Neural crest cell (in vitro differentiated cells): Measurements from ENCODE around the gene STAG1. TPM values are rescaled to one million over a fixed set of nuclear protein-coding genes. Genes with fewer than 3 reads are reported as not detected.

Source experiments
- DNase-seq: peaks from one replicate; pipeline ENCODE4 v3.0.0; 2021; ENCODE audit warnings: low read depth, mixed read lengths, low spot score
- H3K27ac Mint-ChIP-seq: one replicate; pipeline ENCODE4 v1.8.0; 2021; ENCODE audit warnings: mild to moderate bottlenecking, mixed read lengths; ENCODE audit not compliant: unreplicated experiment
- H3K27me3 Mint-ChIP-seq: 2 replicates; pipeline ENCODE4 v1.8.0; 2021; ENCODE audit warnings: low read depth, mild to moderate bottlenecking, mixed read lengths
- H3K36me3 Mint-ChIP-seq: 2 replicates; pipeline ENCODE4 v1.8.0; 2021; ENCODE audit warnings: low read depth, mild to moderate bottlenecking, mixed read lengths
- H3K4me1 Mint-ChIP-seq: 2 replicates; pipeline ENCODE4 v1.8.0; 2021; ENCODE audit warnings: mixed read lengths
- H3K4me3 Mint-ChIP-seq: one replicate; pipeline ENCODE4 v1.8.0; 2021; ENCODE audit warnings: mild to moderate bottlenecking, mixed read lengths
- H3K9me3 Mint-ChIP-seq: 2 replicates; pipeline ENCODE4 v1.8.0; 2021; ENCODE audit warnings: mixed read lengths
- CTCF ChIP-seq: fragments of 200-600 bp; sonication (generic); conservative IDR thresholded peaks from 2 replicates; pipeline ENCODE4 v1.5.0; 2021; ENCODE audit warnings: antibody characterized with exemption, mild to moderate bottlenecking
- total RNA-seq: library from RNA; stranded (reverse); gene quantifications from 2 replicates; pipeline ENCODE4 v1.2.1, GENCODE V29; 2021

Gene STAG1
- total RNA-seq, 1 donor from 2014 or later: 47.0 TPM

GRCh38 chr3:136694321-136694720, 57.9 kb downstream of the STAG1 start:
- TF ChIP-seq CTCF: no peak
- H3K27me3 Mint-ChIP-seq: no peaks in the 10 kb centered on the region
- H3K27ac Mint-ChIP-seq: no peak overlapping the region
- no peak for DNase-seq
- peaks cover 6% of the 10 kb centered on the region for H3K9me3 Mint-ChIP-seq
- H3K4me1 Mint-ChIP-seq: peaks cover 26% of the 10 kb centered on the region
- peaks cover 16% of the 10 kb centered on the region for H3K36me3 Mint-ChIP-seq
- H3K4me3 Mint-ChIP-seq: no peak overlapping the region

GRCh38 chr3:136690599-136690998, 61.6 kb downstream of the STAG1 start:
- Mint-ChIP-seq H3K4me3 (no peak overlapping the region), H3K9me3 (peaks cover 2% of the 10 kb centered on the region), H3K4me1 (peaks cover 17% of the 10 kb centered on the region), H3K27me3 (no peaks in the 10 kb centered on the region), H3K27ac (no peak overlapping the region), H3K36me3 (peaks cover 11% of the 10 kb centered on the region)
- DNase-seq: no peak
- TF ChIP-seq CTCF: no peak

- Mint-ChIP-seq H3K27ac (no peak overlapping the region), H3K36me3 (peaks cover 7% of the 10 kb centered on the region), H3K9me3 (no peaks in the 10 kb centered on the region), H3K27me3 (no peaks in the 10 kb centered on the region), H3K4me1 (peaks cover 5% of the 10 kb centered on the region), H3K4me3 (no peak overlapping the region)
- DNase-seq: no peak
- no peak for TF ChIP-seq CTCF
These were observed 66.3 kb downstream of the STAG1 start for GRCh38 chr3:136685882-136686281.

- no peaks in the 10 kb centered on the region for H3K27me3 Mint-ChIP-seq
- H3K27ac Mint-ChIP-seq: no peak overlapping the region
- no peak for DNase-seq
- no peak for TF ChIP-seq CTCF
- H3K4me1 Mint-ChIP-seq: no peaks in the 10 kb centered on the region
- H3K4me3 Mint-ChIP-seq: no peak overlapping the region
- peaks cover 4% of the 10 kb centered on the region for H3K36me3 Mint-ChIP-seq
- no peaks in the 10 kb centered on the region for H3K9me3 Mint-ChIP-seq
These were observed 69.4 kb downstream of the STAG1 start for GRCh38 chr3:136682740-136683312.

GRCh38 chr3:136678981-136679380, 73.2 kb downstream of the STAG1 start:
- Mint-ChIP-seq H3K27ac (no peak overlapping the region), H3K27me3 (no peaks in the 10 kb centered on the region)
- TF ChIP-seq CTCF: no peak

More at GRCh38 chr3:136678981-136679380, 73.2 kb downstream of the STAG1 start:
- Mint-ChIP-seq H3K4me3 (no peak overlapping the region), H3K9me3 (no peaks in the 10 kb centered on the region), H3K4me1 (no peaks in the 10 kb centered on the region), H3K36me3 (peaks cover under 1% of the 10 kb centered on the region)
- DNase-seq: no peak
